Left colon (tissue), 2 donors: ENCODE data around the gene FLVCR2. TPM values are rescaled to one million over a fixed set of nuclear protein-coding genes. Genes with fewer than 3 reads are reported as not detected.
A peak's percentile ranks its signal among the peaks of the same experiment; 100 is the strongest.

Experiments
- ATAC-seq: fragments of 200-7000 bp; cut with Tn5 transposase; one replicate; pipeline ENCODE4 v1.9.1; 2020; ENCODE audit warnings: mild to moderate bottlenecking, moderate library complexity
- DNase-seq, 2 donors: peaks; one replicate each; pipeline ENCODE4 v3.0.0-alpha.2; 2020
- intact Hi-C, 2 donors: fragments of 100-400 bp; cut with DNase I in 1 of 2; cut with micrococcal nuclease in 1 of 2; formaldehyde crosslinking; loops; one replicate each; pipeline versions ENCODE4 v1.11.2 to v1.14.0; 2022; cut with DNase I, micrococcal nuclease
- total RNA-seq, 2 donors: library from RNA; stranded (reverse); fragmentation: NEBNext Ultra II Directional; extraction: Animal tissue kit (Norgen Biotek cat#: 25700); gene quantifications; one replicate each; pipeline ENCODE4 v1.2.1, GENCODE V29; 2021
- donor health status: DM: no; HTN: no; CAD: no.
- donor health status: DM: yes; HTN: yes; CAD: no.

FLVCR2 gene
- total RNA-seq, 2 donors from 2014 or later = 19.8 to 42.1 TPM

- ATAC-seq = no peak
- intact Hi-C loops = no loop called here
- no peak for DNase-seq
Observed at GRCh38 chr14:75612157-75612556, 33.7 kb downstream of the FLVCR2 start.

GRCh38 chr14:75614179-75614578 lies 35.8 kb downstream of the FLVCR2 start:
- DNase-seq (no peak), ATAC-seq (no peak)
- intact Hi-C loops = no loop called here

GRCh38 chr14:75615200-75615599 lies 36.8 kb downstream of the FLVCR2 start:
- intact Hi-C loops = no loop called here
- peak; percentile 67 for ATAC-seq
- no peak for DNase-seq

GRCh38 chr14:75619548-75619947 lies 41.1 kb downstream of the FLVCR2 start:
- intact Hi-C loops = no loop called here
- no peak for ATAC-seq

GRCh38 chr14:75625034-75625433 lies 46.6 kb downstream of the FLVCR2 start:
- intact Hi-C loops = no loop called here
- ATAC-seq (no peak), DNase-seq (no peak)

More at GRCh38 chr14:75619548-75619947, 41.1 kb downstream of the FLVCR2 start:
- DNase-seq = no peak

- DNase-seq (no peak), ATAC-seq (no peak)
- intact Hi-C loops = no loop called here
Observed at GRCh38 chr14:75626396-75626795, 48.0 kb downstream of the FLVCR2 start.

GRCh38 chr14:75626863-75627262 lies 48.4 kb downstream of the FLVCR2 start:
- intact Hi-C loops = no loop called here
- ATAC-seq = no peak
- DNase-seq = no peak

GRCh38 chr14:75627406-75627805 lies 49.0 kb downstream of the FLVCR2 start:
- intact Hi-C loops = no loop called here
- DNase-seq (peak in 1 of 2 donors; percentile 30), ATAC-seq (peak; percentile 85)

- intact Hi-C loops = no loop called here
- ATAC-seq = no peak
- no peak for DNase-seq
Observed at GRCh38 chr14:75628816-75629215, 50.4 kb downstream of the FLVCR2 start.

GRCh38 chr14:75630695-75631452 lies 52.5 kb downstream of the FLVCR2 start:
- intact Hi-C loops = no loop called here
- DNase-seq (no peak), ATAC-seq (no peak)

GRCh38 chr14:75631453-75631831 lies 53.0 kb downstream of the FLVCR2 start:
- intact Hi-C loops = no loop called here
- ATAC-seq (no peak), DNase-seq (no peak)

GRCh38 chr14:75634848-75635247 lies 56.4 kb downstream of the FLVCR2 start:
- DNase-seq = no peak
- no peak for ATAC-seq
- intact Hi-C loops = no loop called here

- intact Hi-C loops = no loop called here
- no peak for ATAC-seq
- DNase-seq = no peak
Observed at GRCh38 chr14:75636100-75636692, 57.8 kb downstream of the FLVCR2 start.

GRCh38 chr14:75640876-75641275 lies 62.5 kb downstream of the FLVCR2 start:
- intact Hi-C loops = no loop called here
- DNase-seq = no peak
- no peak for ATAC-seq

- intact Hi-C loops = no loop called here
- ATAC-seq (peak; percentile 48), DNase-seq (no peak)
Observed at GRCh38 chr14:75643985-75644384, 65.6 kb downstream of the FLVCR2 start.

- DNase-seq = no peak
- no peak for ATAC-seq
- intact Hi-C loops = no loop called here
Observed at GRCh38 chr14:75645056-75645455, 66.6 kb downstream of the FLVCR2 start.

GRCh38 chr14:75646762-75647161 lies 68.3 kb downstream of the FLVCR2 start:
- intact Hi-C loops = no loop called here
- ATAC-seq (no peak), DNase-seq (no peak)

- intact Hi-C loops = no loop called here
- DNase-seq = no peak
- ATAC-seq = no peak
Observed at GRCh38 chr14:75647640-75648039, 69.2 kb downstream of the FLVCR2 start.

GRCh38 chr14:75648066-75648838 lies 69.8 kb downstream of the FLVCR2 start:
- no peak for ATAC-seq
- no peak for DNase-seq
- intact Hi-C loops = no loop called here

- no peak for ATAC-seq
Observed at GRCh38 chr14:75649337-75649736, 70.9 kb downstream of the FLVCR2 start.

More at GRCh38 chr14:75649337-75649736, 70.9 kb downstream of the FLVCR2 start:
- intact Hi-C loops = no loop called here
- DNase-seq = no peak
